Endodermal cell (in vitro differentiated cells): ENCODE measurements around the gene METAP1D. TPM values are rescaled to one million over a fixed set of nuclear protein-coding genes. Genes with fewer than 3 reads are reported as not detected.
A peak's percentile ranks its signal among the peaks of the same experiment; 100 is the strongest.

Source experiments
- DNase-seq: peaks from one replicate; pipeline ENCODE4 v3.0.0-alpha.2; 2017
- H3K27ac ChIP-seq: 2 replicates; pipeline ENCODE4 v1.5.1; 2013; ENCODE audit warnings: mild to moderate bottlenecking, low read depth, low read length, moderate library complexity
- H3K27me3 ChIP-seq: 2 replicates; pipeline ENCODE4 v1.6.1; 2013; ENCODE audit warnings: mild to moderate bottlenecking, low read length, moderate library complexity; ENCODE audit not compliant: insufficient read depth, control insufficient read depth, poor library complexity, severe bottlenecking
- H3K36me3 ChIP-seq: 2 replicates; pipeline ENCODE4 v1.7.0; 2013; ENCODE audit warnings: mild to moderate bottlenecking, low read length, moderate library complexity; ENCODE audit not compliant: control insufficient read depth, insufficient read depth
- H3K4me1 ChIP-seq: one replicate; pipeline ENCODE4 v1.7.0; 2013; ENCODE audit warnings: low read length; ENCODE audit not compliant: control insufficient read depth, insufficient read depth
- H3K4me3 ChIP-seq: 2 replicates; pipeline ENCODE4 v1.5.1; 2013; ENCODE audit warnings: mild to moderate bottlenecking, low read length, moderate library complexity
- H3K9ac ChIP-seq: 2 replicates; pipeline ENCODE4 v1.6.1; 2013; ENCODE audit warnings: mild to moderate bottlenecking, low read length, moderate library complexity; ENCODE audit not compliant: poor library complexity, severe bottlenecking; ENCODE audit errors: extremely low read depth
- H3K9me3 ChIP-seq: 2 replicates; pipeline ENCODE4 v1.6.1; 2013; ENCODE audit warnings: mild to moderate bottlenecking, low read length, moderate library complexity; ENCODE audit not compliant: control insufficient read depth
- H3K27ac Mint-ChIP-seq: 2 replicates; pipeline ENCODE4 v1.8.0; 2020; ENCODE audit warnings: mixed read lengths
- H3K27me3 Mint-ChIP-seq: 2 replicates; pipeline ENCODE4 v1.8.0; 2021; ENCODE audit warnings: mild to moderate bottlenecking, mixed read lengths; ENCODE audit not compliant: insufficient read depth
- H3K36me3 Mint-ChIP-seq: 2 replicates; pipeline ENCODE4 v1.8.0; 2020; ENCODE audit warnings: low read depth, mixed read lengths
- H3K4me1 Mint-ChIP-seq: 2 replicates; pipeline ENCODE4 v1.8.0; 2020; ENCODE audit warnings: mixed read lengths
- H3K4me3 Mint-ChIP-seq: 2 replicates; pipeline ENCODE4 v1.8.0; 2020; ENCODE audit warnings: mild to moderate bottlenecking, moderate library complexity, mixed read lengths
- H3K9me3 Mint-ChIP-seq: 2 replicates; pipeline ENCODE4 v1.8.0; 2020; ENCODE audit warnings: mild to moderate bottlenecking, mixed read lengths
- WGBS, 2 experiments: methylation state at CpG; one replicate each; pipeline versions ENCODE4 v1.1.5 to v1.1.7; 2013; ENCODE audit warnings: missing lambda C conversion rate in 2 of 2, mixed read lengths in 1 of 2; ENCODE audit not compliant: insufficient coverage in 1 of 2, insufficient read length in 1 of 2; 5-methylcytosine and 5-hydroxymethylcytosine counted together
- total RNA-seq, 2 donors: library from RNA; stranded (reverse); fragmentation: NEBNext Ultra II Directional in 1 of 2; extraction: Animal tissue kit (Norgen Biotek cat#: 25700) in 1 of 2; gene quantifications; 2 replicates in 1 of 2; 3 replicates in 1 of 2; pipeline ENCODE4 v1.2.1, GENCODE V29; 2021
- TF ChIP-seq, protein P1 (sequence below): fragments of 200-600 bp; sonication (generic); conservative IDR thresholded peaks from 2 replicates; pipeline ENCODE4 v1.5.0; 2021; ENCODE audit warnings: antibody characterized with exemption, mild to moderate bottlenecking

Gene METAP1D
- total RNA-seq, 2 donors from 2014 or later = 6.0 to 6.5 TPM

DNA sequence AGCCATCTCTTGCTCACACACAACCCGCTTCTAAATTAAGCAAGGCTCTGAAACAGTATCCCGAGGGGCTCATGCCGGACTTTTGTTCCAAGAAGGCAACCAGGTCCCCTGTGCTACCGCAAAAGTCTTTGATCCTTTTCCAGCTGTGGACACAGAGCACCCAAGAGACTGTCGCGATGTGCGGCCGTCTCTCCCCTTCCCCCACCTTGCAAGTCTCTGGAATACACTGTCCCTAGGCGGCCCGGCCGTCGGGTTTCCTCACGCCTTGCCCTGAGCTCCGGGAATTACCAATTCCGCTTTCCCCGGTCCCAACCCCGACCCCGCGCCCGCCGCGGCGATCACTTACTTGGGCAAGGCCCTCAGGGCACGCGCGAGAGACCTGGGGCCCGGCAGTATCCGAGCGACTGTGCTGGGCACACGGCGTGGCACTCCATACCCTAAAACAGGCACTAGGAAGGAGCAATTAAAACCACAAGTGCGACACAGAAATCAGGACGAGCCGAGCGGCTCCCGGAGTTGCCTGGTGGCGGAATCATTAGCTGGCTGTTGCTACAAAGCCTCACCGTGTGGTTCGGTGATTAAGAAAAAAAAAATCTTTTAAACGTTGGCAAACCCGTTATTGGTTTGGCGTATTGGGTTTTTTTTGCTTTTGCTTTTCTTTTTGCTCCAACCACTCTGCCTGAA, 83.3 kb downstream of the METAP1D start:
- H3K27ac ChIP-seq = no peak overlapping the region
- Mint-ChIP-seq H3K4me1 (peaks cover 50% of the 10 kb centered on the region), H3K9me3 (no peaks in the 10 kb centered on the region), H3K27me3 (peaks cover 100% of the 10 kb centered on the region), H3K36me3 (no peaks in the 10 kb centered on the region), H3K4me3 (no peak overlapping the region), H3K27ac (no peak overlapping the region)
- WGBS, 2 experiments = 2 to 4% methylated on average over 16 to 42 of the region's 42 CpGs
- peaks cover 11% of the 10 kb centered on the region for H3K4me1 ChIP-seq
- peaks cover 100% of the 10 kb centered on the region for H3K27me3 ChIP-seq
- no peak overlapping the region for H3K9ac ChIP-seq
- no peaks in the 10 kb centered on the region for H3K9me3 ChIP-seq
- H3K4me3 ChIP-seq = no peak overlapping the region
- no peaks in the 10 kb centered on the region for H3K36me3 ChIP-seq
- TF ChIP-seq, protein P1, sequence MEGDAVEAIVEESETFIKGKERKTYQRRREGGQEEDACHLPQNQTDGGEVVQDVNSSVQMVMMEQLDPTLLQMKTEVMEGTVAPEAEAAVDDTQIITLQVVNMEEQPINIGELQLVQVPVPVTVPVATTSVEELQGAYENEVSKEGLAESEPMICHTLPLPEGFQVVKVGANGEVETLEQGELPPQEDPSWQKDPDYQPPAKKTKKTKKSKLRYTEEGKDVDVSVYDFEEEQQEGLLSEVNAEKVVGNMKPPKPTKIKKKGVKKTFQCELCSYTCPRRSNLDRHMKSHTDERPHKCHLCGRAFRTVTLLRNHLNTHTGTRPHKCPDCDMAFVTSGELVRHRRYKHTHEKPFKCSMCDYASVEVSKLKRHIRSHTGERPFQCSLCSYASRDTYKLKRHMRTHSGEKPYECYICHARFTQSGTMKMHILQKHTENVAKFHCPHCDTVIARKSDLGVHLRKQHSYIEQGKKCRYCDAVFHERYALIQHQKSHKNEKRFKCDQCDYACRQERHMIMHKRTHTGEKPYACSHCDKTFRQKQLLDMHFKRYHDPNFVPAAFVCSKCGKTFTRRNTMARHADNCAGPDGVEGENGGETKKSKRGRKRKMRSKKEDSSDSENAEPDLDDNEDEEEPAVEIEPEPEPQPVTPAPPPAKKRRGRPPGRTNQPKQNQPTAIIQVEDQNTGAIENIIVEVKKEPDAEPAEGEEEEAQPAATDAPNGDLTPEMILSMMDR = no peak
- DNase-seq = peak; percentile 78

DNA sequence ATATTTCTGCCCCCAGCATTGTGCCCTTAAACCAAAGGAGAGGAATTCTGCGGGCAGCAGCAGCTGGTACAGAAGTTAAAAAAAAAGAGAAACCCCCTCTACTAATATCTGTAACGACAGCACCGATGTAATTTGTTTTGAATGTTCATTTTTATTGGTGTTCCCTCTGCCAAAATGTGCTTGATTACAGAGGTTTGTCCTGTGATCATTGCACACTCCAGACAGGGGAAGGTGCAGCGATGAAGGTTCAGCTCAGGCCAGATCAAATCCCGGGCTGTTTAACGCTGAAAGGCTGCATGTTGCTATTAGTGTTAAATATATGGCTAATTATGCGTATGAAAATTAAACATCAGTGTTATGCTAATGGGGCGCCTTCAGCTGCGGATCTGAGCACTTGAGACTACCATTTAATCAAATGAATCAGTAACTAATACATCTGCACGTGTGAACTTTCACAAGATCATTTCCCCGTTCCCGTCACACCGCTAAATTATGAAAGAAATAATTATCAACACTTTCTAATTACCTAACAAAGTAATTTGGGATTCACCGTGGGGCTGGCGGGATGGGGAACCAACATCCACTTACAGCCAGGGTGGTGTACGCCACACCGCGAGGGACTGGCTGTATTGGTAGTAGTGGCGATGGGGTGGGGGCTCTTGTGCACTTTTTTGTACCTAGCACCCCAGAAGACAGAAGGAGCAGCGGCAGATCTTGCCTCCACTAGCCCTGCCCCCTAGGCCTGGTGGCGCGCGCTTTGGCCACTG, 84.1 kb downstream of the METAP1D start:
- Histone ChIP-seq H3K9ac (no peak overlapping the region), H3K27ac (no peak overlapping the region), H3K36me3 (no peaks in the 10 kb centered on the region), H3K9me3 (no peaks in the 10 kb centered on the region), H3K27me3 (peaks cover 100% of the 10 kb centered on the region), H3K4me3 (no peak overlapping the region), H3K4me1 (peaks cover 11% of the 10 kb centered on the region)
- TF ChIP-seq, protein P1 = no peak
- H3K9me3 Mint-ChIP-seq = no peaks in the 10 kb centered on the region
- DNase-seq = no peak
- WGBS, 2 experiments = 2 to 3% methylated on average over 6 to 23 of the region's 23 CpGs
- H3K27me3 Mint-ChIP-seq = peaks cover 100% of the 10 kb centered on the region
- no peak overlapping the region for H3K27ac Mint-ChIP-seq
- peaks cover 56% of the 10 kb centered on the region for H3K4me1 Mint-ChIP-seq
- no peaks in the 10 kb centered on the region for H3K36me3 Mint-ChIP-seq
- H3K4me3 Mint-ChIP-seq = peak overlapping the region; percentile 53

DNA sequence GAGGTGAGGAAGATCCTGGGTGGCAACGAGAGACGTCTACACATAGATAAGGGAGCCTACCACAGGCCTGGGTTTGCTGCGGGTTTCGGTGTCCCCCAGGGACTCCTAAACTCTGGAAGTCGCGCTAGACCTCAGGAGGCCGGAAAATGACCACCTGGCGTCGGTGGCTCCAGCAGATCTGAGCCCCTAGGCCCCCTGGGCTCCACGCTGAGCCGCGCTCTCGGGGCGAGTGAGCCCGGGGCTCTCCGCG, 84.6 kb downstream of the METAP1D start:
- Histone ChIP-seq H3K9me3 (no peaks in the 10 kb centered on the region), H3K9ac (no peak overlapping the region), H3K36me3 (no peaks in the 10 kb centered on the region), H3K4me3 (peak overlapping the region; percentile 27), H3K27me3 (peaks cover 100% of the 10 kb centered on the region), H3K27ac (no peak overlapping the region), H3K4me1 (peaks cover 11% of the 10 kb centered on the region)
- no peaks in the 10 kb centered on the region for H3K36me3 Mint-ChIP-seq
- peaks cover 56% of the 10 kb centered on the region for H3K4me1 Mint-ChIP-seq
- TF ChIP-seq, protein P1 = no peak
- H3K9me3 Mint-ChIP-seq = no peaks in the 10 kb centered on the region
- WGBS, 2 experiments = 1 to 3% methylated on average over 6 to 17 of the region's 17 CpGs
- peaks cover 100% of the 10 kb centered on the region for H3K27me3 Mint-ChIP-seq
- peak overlapping the region; percentile 53 for H3K4me3 Mint-ChIP-seq
- H3K27ac Mint-ChIP-seq = no peak overlapping the region
- peak; percentile 73 for DNase-seq
